GM18511 (cell line): Measurements from ENCODE around the gene PIEZO1.
"Not testable (repeated sequence)": the region's sequence is repeated elsewhere in the genome, so short reads cannot be mapped to it uniquely, and the experiment has no call there.

Experiments
- ATAC-seq: cut with Tn5 transposase; IDR thresholded peaks from one replicate; pipeline ENCODE4 v1.9.1; 2021; ENCODE audit warnings: mild to moderate bottlenecking, moderate library complexity; ENCODE audit not compliant: unreplicated experiment

The PIEZO1 gene

DNA sequence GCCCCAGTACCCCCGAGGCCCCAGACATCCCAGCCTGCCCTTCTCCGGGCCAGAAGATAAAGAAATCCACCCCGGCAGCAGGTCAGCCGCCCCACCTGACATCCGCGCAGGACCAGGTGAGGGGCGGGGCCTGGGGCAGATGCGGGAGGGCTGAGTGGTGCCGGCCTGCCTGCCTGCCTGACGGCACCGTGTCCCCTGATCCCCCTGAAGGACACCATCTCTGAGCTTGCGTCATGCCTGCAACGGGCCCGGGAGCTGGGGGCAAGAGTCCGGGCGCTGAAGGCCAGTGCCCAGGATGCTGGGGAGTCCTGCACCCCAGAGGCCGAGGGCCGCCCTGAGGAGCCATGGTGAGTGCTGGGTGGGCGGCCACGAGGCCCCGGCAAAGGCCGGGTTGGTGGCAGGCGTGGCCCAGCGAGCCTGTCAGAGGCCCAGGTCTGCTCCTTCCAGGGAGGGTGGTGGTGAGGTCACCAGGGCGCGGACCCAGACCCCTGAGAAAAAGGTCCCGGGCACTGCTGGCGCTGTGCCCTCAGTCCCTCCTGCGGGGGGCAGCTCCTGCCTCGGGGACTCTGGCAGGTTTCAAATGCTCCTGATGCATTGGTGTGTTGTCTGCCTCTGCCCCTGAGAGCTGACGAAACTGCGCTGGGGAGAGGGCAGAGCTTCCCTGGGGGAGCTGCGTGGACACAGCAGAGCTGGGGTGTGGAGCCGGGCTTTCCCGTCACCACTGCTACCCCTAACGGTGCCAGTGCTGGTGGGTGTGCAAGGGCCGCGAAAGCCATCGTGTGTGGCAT is 19.7 kb upstream of the PIEZO1 start:
- no peak for ATAC-seq

DNA sequence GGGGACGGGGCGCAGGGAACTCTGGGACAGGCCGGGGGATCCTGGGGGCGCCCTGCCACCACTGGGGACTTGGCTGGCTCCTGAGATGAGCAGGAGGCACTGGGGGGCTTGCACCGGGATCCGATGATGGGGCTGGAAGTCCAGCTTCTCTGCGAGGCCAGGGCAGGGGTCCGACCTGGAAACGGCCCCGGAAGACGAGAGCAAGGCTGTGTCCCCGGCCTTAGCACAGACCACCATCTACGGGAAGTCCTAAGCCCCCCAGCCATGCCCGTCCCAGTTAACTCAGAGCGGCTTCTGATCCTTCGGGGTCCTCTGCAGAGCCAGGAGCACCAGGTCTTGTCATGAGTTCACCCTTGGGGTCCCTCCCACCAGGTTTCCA is 19.1 kb upstream of the PIEZO1 start:
- no peak for ATAC-seq

DNA sequence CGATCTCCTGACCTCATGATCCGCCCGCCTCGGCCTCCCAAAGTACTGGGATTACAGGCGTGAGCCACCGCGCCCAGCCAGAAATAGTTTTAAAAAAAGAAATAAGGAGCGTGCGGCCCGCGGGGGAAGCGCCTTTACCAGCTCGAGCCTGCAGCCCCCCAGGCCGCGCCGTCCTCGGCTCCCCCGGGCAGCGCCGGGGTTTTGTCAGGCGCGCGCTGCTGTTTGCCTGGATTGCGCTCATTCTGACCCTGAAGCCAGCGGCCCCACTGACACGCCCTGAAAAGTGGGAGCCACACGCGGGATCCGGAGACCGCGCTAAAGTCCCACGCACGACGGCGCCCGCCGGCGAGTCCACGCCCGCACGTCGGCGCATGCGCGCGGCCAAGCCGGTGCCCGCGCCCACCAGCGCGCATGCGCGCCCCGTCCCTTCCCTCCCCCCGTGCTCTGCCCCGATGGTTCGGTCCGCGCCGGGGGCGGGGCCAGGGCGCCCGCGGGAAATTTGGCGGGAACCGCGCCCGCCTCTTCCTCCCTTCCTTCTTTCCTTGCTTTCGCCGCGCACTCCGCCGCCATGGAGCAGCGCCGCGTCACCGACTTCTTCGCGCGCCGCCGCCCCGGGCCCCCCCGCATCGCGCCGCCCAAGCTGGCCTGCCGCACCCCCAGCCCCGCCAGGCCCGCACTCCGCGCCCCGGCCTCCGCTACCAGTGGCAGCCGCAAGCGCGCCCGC is 18.4 kb upstream of the PIEZO1 start, which contains the start of gene CDT1:
TSS of gene CDT1 (plus strand) at position 526 of the 724 bp plus-strand sequence. CDS start at position 569, 43 bp downstream.
- peak; percentile 58 for ATAC-seq

- no peak for ATAC-seq
Measured at GRCh38 chr16:88800277-88800592, 15.2 kb upstream of the PIEZO1 start.

DNA sequence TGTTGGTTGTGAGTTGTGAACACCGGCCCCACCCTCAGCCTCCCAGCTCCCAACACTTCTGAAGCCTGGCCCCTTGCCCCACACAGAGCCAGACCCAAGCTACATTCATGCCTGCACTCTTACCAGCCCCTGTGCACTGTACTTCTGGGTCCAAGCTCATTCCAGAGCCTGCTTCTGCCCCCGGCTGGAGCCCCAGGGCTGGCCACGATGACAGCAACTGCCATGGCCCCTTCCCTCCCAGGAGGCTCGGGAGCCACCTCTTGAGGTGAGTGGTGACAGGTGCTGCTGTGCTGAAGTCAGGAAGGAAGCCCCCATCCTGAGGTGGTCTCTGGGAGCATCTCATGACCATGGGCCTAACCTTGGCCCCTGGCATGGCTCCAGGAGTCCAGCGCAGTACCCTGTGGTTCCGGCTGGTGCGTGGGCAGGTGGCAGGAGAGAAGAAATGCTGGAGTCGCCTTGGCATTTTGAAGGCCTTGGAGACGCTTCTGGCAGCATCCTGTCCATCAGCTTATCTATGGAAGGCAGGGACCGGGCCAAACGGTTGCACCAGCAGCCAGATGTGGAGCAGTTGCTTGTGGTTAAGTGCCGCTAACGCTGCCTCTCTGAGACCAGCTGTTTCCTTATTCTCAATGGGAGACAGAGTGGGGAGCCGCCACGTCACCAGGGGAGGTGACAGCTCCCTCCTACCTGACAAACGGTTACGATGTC is 14.7 kb upstream of the PIEZO1 start:
- ATAC-seq: no peak

DNA sequence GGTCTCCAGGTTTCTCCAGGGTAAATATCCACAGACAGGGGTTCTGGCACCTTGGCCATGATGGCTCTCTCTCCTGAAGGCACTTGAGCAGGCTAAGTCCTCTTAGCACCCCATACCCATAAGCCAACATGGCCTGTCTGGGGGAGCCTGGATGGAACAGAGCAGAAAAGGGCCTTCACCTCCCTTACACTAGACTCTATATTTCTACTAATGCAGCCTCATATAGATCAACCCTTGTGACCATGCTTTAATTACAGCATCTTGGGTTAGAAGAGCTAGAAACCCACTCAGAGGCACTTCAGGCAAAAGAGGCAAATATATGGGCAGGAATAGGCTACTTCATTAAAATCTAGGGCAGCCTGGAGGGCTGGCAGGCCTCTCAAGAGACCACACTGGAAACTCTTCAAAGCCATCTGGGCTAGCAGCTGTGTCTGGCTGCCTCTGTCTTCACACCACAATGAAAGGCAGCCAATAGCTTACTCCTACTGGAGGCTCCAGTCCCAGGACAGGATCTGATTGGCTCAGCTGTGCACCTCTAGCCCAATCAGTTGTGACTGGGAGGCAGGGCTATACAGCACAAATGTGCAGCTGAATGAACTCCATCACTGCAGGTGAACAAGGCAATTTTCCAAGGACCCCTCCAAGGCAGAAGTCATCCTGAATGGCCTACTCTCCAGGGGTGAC is 13.9 kb upstream of the PIEZO1 start:
- no peak for ATAC-seq

DNA sequence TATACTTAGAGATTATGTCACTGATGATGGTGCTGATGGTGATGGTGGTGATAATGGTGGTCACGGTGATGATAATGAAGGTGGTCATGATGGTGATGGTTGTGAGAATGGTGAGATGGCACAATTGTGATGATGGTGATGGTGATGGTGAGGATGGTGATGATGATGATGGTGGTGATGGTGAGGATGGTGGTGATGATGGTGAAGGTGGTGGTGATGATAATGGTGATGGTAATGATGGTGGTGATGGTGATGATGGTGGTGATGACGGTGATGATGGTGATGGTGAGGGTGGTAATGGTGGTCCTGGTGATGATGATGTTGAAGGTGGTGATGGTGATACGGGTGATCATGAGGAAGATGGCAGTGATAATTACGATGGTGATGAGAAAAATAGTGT is 13.1 kb upstream of the PIEZO1 start:
- no peak for ATAC-seq

DNA sequence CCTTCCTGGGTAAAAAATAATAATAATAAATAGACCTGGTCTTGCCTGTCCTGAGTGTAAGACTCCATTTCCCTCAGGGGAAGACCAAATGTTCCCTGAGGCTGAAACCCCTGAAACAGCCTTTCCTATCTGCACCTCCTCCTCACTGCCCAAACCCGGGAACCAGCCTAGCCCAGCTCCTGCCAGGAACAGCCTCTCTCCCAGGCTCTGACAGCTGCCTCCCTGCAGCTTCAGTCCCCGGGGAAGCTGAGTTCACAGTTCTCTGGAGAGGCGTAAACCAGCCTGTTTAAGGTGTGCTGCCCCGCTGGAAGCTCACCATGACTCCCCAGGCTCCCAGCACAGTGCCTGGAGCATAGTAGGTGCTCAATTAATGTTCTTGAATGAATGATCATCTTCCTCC is 11.3 kb upstream of the PIEZO1 start:
- no peak for ATAC-seq

DNA sequence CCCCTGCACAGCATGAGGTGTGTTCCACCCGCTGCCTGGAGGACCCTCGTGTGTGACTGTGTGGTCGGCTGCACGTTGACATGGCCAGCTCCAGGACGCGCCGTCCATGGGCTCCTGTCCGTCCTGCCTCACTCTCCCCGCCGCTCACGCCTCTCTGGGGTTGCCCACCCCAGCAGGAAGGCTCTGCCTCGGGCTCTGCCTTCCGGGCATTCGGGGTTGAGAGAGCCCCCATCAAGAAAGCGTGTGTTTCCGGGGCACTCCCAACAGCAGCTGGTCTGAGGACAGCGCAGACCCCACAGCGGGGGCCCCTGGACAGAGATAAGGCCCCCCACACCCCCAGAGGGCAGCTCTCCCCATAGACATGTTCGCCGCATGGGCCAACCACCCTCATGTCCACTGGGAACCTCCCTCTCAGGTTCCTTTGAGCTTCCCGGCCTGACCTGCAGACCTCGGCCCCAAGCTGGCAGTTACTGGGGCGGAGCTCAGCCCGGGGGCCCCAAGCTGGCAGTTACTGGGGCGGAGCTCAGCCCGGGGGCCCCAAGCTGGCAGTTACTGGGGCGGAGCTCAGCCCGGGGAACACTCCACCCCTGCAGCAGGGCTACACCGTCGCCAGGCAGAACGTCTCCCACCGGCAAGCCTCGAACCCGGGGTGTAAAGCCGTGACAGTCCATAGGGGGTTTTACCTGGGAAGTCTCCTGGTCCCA is 8.4 kb upstream of the PIEZO1 start:
- no peak for ATAC-seq

DNA sequence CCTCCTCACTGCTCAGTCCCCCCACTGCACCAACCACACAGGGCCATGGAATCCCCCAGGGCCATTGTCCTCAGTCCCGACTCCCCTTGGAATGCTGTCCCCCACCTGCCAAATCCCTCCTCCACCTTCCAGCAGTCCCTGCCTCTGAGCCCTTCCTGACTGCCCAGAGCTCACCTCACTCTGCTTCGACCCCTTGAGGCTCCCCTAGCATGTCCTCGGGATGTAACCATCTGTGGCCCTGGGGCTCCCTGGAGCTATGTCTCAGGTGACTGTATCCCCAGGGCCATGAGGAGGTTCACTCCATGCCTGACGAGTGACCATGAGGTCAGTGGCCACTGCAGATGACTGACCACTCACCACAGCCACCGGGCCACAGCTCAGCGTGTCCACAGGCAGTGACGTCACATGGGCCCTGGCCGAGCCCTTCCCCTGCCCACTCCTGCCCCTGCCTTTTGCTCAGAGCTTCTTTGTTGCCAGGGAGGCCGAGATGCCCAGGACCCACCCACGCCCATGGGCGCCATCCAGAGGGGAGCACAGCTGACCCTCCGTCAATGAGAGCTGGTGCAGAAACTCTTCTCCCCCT is 7.7 kb upstream of the PIEZO1 start:
- no peak for ATAC-seq

DNA sequence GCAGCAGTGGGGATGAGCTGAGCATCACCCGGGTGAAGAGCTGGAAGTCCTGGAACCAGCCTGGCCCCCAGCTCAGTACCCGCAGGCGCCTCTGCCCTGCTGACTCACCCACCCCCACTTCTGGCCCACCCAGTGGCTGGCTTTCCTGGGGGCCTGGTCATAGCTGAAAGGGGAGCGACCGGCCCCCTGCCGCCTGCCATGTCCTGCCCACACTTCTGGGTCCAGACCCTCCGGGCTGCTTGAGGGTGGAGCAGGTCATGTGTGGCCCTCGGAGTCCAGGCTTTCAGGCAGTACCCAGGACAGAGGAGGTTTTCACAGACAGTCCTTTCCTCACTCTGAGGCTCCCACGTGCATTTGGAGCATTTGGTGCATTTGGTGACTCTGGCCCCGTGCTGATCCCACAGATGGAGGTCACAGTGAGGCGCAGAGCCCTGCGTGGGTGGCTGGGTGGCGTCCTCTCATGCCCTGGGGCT is 7.1 kb upstream of the PIEZO1 start:
- no peak for ATAC-seq

DNA sequence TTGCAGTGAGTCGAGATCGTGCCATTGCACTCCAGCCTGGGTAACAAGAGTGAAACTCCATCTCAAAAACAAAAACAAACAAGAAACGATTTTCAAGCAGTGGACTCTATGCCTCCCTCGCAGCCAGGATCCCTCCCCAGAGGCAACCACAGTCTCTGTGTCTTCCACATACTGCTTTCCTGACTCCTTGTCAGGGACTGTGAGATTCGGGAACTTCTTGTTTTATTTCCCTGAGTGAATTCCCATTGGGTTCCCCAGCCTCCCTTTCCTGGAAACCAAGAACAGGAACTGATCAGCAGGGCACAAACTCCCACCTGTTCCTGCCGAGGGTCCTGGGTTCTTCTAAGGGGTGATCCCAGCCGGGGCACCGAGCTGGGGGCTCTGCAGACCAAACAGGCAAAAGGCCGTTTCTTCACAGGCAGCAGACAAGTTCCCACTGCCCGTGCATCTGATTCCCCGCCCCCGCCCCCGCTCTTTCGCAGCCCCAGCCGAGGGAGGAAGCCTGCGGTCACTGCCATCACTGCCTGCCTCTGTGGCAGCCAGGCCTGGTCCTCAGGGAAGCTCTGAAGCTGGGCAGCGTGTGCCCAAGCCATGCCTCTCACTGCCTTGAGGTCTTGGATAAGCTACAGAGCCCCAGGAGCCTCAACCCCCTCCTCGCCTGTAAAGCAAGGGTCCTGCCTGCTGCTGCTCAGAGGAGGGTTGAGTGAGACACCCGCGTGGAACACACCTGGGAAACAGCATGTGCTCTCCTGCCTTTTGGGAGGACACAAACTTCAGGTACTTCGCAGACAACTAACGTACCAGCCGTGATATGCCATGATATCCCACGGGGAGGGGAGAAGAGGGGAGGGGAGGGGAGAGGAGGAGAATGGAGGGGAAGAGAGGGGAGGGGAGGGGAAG is 5.5 kb upstream of the PIEZO1 start:
- ATAC-seq: no peak

DNA sequence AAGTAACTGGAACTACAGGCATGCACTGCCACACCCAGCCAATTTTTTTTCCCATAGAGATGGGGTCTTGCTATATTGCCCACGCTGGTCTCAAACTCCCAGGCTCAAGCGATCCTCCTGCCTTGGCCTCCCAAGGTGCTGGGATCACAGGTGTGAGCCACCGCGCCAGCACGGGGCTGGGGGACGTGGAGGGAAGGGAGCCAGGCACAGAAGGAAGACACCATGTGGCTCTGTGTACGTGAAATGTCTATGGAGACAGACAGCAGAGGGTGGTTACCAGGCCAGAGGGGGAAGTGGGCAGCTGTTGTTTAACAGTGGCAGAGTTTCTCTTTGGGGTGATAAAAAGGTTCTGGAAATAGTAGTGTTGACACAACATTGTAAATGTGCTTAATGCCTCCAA is 4.6 kb upstream of the PIEZO1 start:
- ATAC-seq: no peak

- not testable (repeated sequence) for ATAC-seq
Measured at GRCh38 chr16:88788749-88789148, 3.7 kb upstream of the PIEZO1 start.

- ATAC-seq: no peak
Measured at GRCh38 chr16:88787579-88788314, 2.7 kb upstream of the PIEZO1 start.

GRCh38 chr16:88784856-88785105 is 239 bp downstream of the PIEZO1 start:
- ATAC-seq: peak; percentile 10

- ATAC-seq: peak; percentile 26
Measured at GRCh38 chr16:88784074-88784855, 755 bp downstream of the PIEZO1 start.
